Bronchial epithelial cell (primary cell): ENCODE data around the gene WIPF3. TPM values are rescaled to one million over a fixed set of nuclear protein-coding genes. Genes with fewer than 3 reads are reported as not detected.

ENCODE experiments used
- DNase-seq: peaks from one replicate; pipeline ENCODE4 v3.0.0-alpha.2; 2010; ENCODE audit warnings: low read depth
- FAIRE-seq: peaks from 2 replicates; lab custom pipeline; 2011; peaks lifted over from hg19 to GRCh38; lab: Jason Lieb, UNC
- H3K27me3 ChIP-seq: 2 replicates; pipeline ENCODE4 v1.5.1; 2011; ENCODE audit warnings: low read length; ENCODE audit not compliant: control insufficient read depth, insufficient read depth
- H3K36me3 ChIP-seq: 2 replicates; pipeline ENCODE4 v1.5.1; 2011; ENCODE audit warnings: low read length; ENCODE audit not compliant: control insufficient read depth, insufficient read depth
- H3K4me3 ChIP-seq: 2 replicates; pipeline ENCODE4 v1.5.1; 2011; ENCODE audit warnings: mild to moderate bottlenecking, low read depth, low read length, control low read depth
- CTCF ChIP-seq: IDR thresholded peaks from 2 replicates; pipeline ENCODE4 v1.5.1; 2011; ENCODE audit warnings: mild to moderate bottlenecking, moderate library complexity, low read length, control low read depth, inconsistent platforms; ENCODE audit not compliant: insufficient read depth, severe bottlenecking
- total RNA-seq: library from RNA; depleted of rRNA; stranded (reverse); fragments of >200 nt; gene quantifications from 2 replicates; pipeline ENCODE4 v1.2.1, GENCODE V29; 2014

The WIPF3 gene
- total RNA-seq, 1 donor from 2014 or later, result under 0.01 TPM

GRCh38 chr7:29883462-29884398 is 77.4 kb downstream of the WIPF3 start:
- FAIRE-seq, result no peak
- TF ChIP-seq CTCF, result no peak
- DNase-seq, result no peak
- Histone ChIP-seq H3K36me3 (no peaks in the 10 kb centered on the region), H3K4me3 (peak overlapping the region; percentile 40), H3K27me3 (no peaks in the 10 kb centered on the region)

- Histone ChIP-seq H3K4me3 (peak overlapping the region; percentile 40), H3K27me3 (no peaks in the 10 kb centered on the region)
- FAIRE-seq, result no peak
Observed at GRCh38 chr7:29884399-29885272, 78.3 kb downstream of the WIPF3 start.

GRCh38 chr7:29885626-29886025 is 79.3 kb downstream of the WIPF3 start:
- Histone ChIP-seq H3K27me3 (no peaks in the 10 kb centered on the region), H3K36me3 (no peaks in the 10 kb centered on the region), H3K4me3 (no peak overlapping the region)
- DNase-seq (no peak), FAIRE-seq (no peak)
- no peak for TF ChIP-seq CTCF

More at GRCh38 chr7:29884399-29885272, 78.3 kb downstream of the WIPF3 start:
- peak; percentile 48 for DNase-seq
- TF ChIP-seq CTCF, result peak; percentile 38
- no peaks in the 10 kb centered on the region for H3K36me3 ChIP-seq

- TF ChIP-seq CTCF, result no peak
- Histone ChIP-seq H3K4me3 (no peak overlapping the region), H3K36me3 (no peaks in the 10 kb centered on the region), H3K27me3 (no peaks in the 10 kb centered on the region)
- DNase-seq (no peak), FAIRE-seq (no peak)
Observed at GRCh38 chr7:29886827-29887226, 80.5 kb downstream of the WIPF3 start.

- TF ChIP-seq CTCF, result no peak
- Histone ChIP-seq H3K36me3 (no peaks in the 10 kb centered on the region), H3K27me3 (no peaks in the 10 kb centered on the region), H3K4me3 (no peak overlapping the region)
- DNase-seq (no peak), FAIRE-seq (no peak)
Observed at GRCh38 chr7:29888006-29888405, 81.7 kb downstream of the WIPF3 start.
